H1 (cell line): ENCODE data around the gene PPP1R3G. TPM values are rescaled to one million over a fixed set of nuclear protein-coding genes. Genes with fewer than 3 reads are reported as not detected.
A peak's percentile ranks its signal among the peaks of the same experiment; 100 is the strongest.

Source experiments
- CTCF ChIA-PET: fragments of 300-600 bp; sonication (Branson Sonifier 250); formaldehyde crosslinking; loops from one replicate; lab custom pipeline; 2021; ENCODE audit not compliant: partially characterized antibody; lab: Charles Lee
- POLR2A ChIA-PET: fragments of 300-600 bp; sonication (Branson Sonifier 250); formaldehyde crosslinking; loops from one replicate; lab custom pipeline; 2021; ENCODE audit warnings: inconsistent platforms; ENCODE audit not compliant: partially characterized antibody; lab: Charles Lee
- DNase-seq, 2 experiments: peaks; one replicate each; pipeline versions ENCODE4 v3.0.0 to v3.0.0-alpha.2; 2010 to 2022; ENCODE audit warnings: low spot score in 2 of 2, low read depth in 1 of 2, mixed read lengths in 1 of 2
- FAIRE-seq: peaks from 2 replicates; lab custom pipeline; 2011; peaks lifted over from hg19 to GRCh38; lab: Jason Lieb, UNC
- H2AFZ ChIP-seq: 2 replicates; pipeline ENCODE4 v1.8.1; 2012; ENCODE audit warnings: low read length, inconsistent platforms
- H2AK5ac ChIP-seq: 2 replicates; pipeline ENCODE4 v1.6.1; 2013; ENCODE audit warnings: low read depth, low read length
- H2BK120ac ChIP-seq: replicated peaks from 2 replicates; pipeline ENCODE3; 2013; ENCODE audit warnings: low read depth, low read length, inconsistent platforms
- H2BK12ac ChIP-seq: 2 replicates; pipeline ENCODE4 v1.6.1; 2013; ENCODE audit warnings: low read depth, low read length
- H2BK15ac ChIP-seq: 2 replicates; pipeline ENCODE4 v1.6.1; 2013; ENCODE audit warnings: low read length
- H2BK20ac ChIP-seq: 2 replicates; pipeline ENCODE4 v1.6.1; 2013; ENCODE audit warnings: low read length
- H2BK5ac ChIP-seq: 2 replicates; pipeline ENCODE4 v1.6.1; 2013; ENCODE audit warnings: low read depth, low read length
- H3K14ac ChIP-seq: 2 replicates; pipeline ENCODE4 v1.6.1; 2013; ENCODE audit warnings: inconsistent platforms; ENCODE audit not compliant: insufficient read length
- H3K18ac ChIP-seq: 2 replicates; pipeline ENCODE4 v1.6.1; 2013; ENCODE audit warnings: low read length; ENCODE audit errors: extremely low read depth
- H3K23ac ChIP-seq: 2 replicates; pipeline ENCODE4 v1.6.1; 2013; ENCODE audit warnings: inconsistent platforms; ENCODE audit not compliant: insufficient read length
- H3K23me2 ChIP-seq: 2 replicates; pipeline ENCODE4 v1.6.1; 2013; ENCODE audit warnings: low read depth, low read length
- H3K27ac ChIP-seq: 2 replicates; pipeline ENCODE4 v1.6.1; 2011; ENCODE audit warnings: low read depth, low read length, inconsistent platforms
- H3K27me3 ChIP-seq, 4 experiments: replicated peaks in 1 of 4; 1 replicate in 1 of 4; 2 replicates in 3 of 4; pipeline versions ENCODE4 v1.6.1 to v1.8.1; 2011 to 2013; ENCODE audit warnings: low read length in 3 of 4, mild to moderate bottlenecking in 3 of 4, inconsistent platforms in 2 of 4, mixed read lengths in 2 of 4, moderate library complexity in 1 of 4; ENCODE audit not compliant: control insufficient read depth in 3 of 4, insufficient read depth in 3 of 4; ENCODE audit errors: extremely low read depth in 1 of 4
- H3K36me3 ChIP-seq, 4 experiments: 2 replicates each; pipeline versions ENCODE4 v1.6.1 to v1.8.1; 2011 to 2013; ENCODE audit warnings: mild to moderate bottlenecking in 4 of 4, low read length in 3 of 4, moderate library complexity in 2 of 4, control low read depth in 1 of 4, inconsistent platforms in 1 of 4; ENCODE audit not compliant: insufficient read depth in 4 of 4, control insufficient read depth in 2 of 4
- H3K4ac ChIP-seq: replicated peaks from 2 replicates; pipeline ENCODE3; 2013; ENCODE audit warnings: low read length, low read depth, mixed read lengths, inconsistent platforms; ENCODE audit not compliant: insufficient read length
- H3K4me1 ChIP-seq, 4 experiments: replicated peaks in 1 of 4; 1 replicate in 1 of 4; 2 replicates in 3 of 4; pipeline versions ENCODE4 v1.6.1 to v1.8.1; 2011 to 2013; ENCODE audit warnings: low read length in 3 of 4, inconsistent platforms in 2 of 4, mixed read lengths in 1 of 4; ENCODE audit not compliant: insufficient read depth in 4 of 4, control insufficient read depth in 3 of 4
- H3K4me2 ChIP-seq, 2 experiments: 2 replicates each; pipeline versions ENCODE4 v1.6.1 to v1.8.1; 2011 to 2013; ENCODE audit warnings: low read depth in 2 of 2, low read length in 2 of 2, control low read depth in 1 of 2, inconsistent platforms in 1 of 2, mild to moderate bottlenecking in 1 of 2; ENCODE audit not compliant: insufficient read depth in 1 of 2
- H3K4me3 ChIP-seq, 4 experiments: fragments of 200-600, 300-600 bp in 1 of 4; sonication (generic), shearing (Covaris generic), sonication (Bioruptor Twin) in 1 of 4; 2 replicates each; pipeline versions ENCODE4 v1.5.1 to v1.8.1; 2011 to 2016; ENCODE audit warnings: low read length in 4 of 4, low read depth in 3 of 4, control low read depth in 2 of 4, inconsistent platforms in 2 of 4, mild to moderate bottlenecking in 2 of 4, mixed read lengths in 1 of 4, moderate library complexity in 1 of 4; ENCODE audit not compliant: insufficient read depth in 2 of 4; ENCODE audit errors: extremely low read depth in 1 of 4
- H3K56ac ChIP-seq: replicated peaks from 2 replicates; pipeline ENCODE3; 2013; ENCODE audit warnings: low read depth, mild to moderate bottlenecking, mixed read lengths, low read length, inconsistent platforms; ENCODE audit not compliant: insufficient read length
- H3K79me1 ChIP-seq: 2 replicates; pipeline ENCODE4 v1.6.1; 2013; ENCODE audit warnings: low read depth, low read length, control low read depth
- H3K79me2 ChIP-seq, 2 experiments: 2 replicates each; pipeline versions ENCODE4 v1.6.1 to v1.8.1; 2012 to 2013; ENCODE audit warnings: low read length in 2 of 2, mild to moderate bottlenecking in 2 of 2, inconsistent platforms in 1 of 2; ENCODE audit not compliant: insufficient read depth in 2 of 2, control insufficient read depth in 1 of 2
- H3K9ac ChIP-seq, 4 experiments: replicated peaks in 1 of 4; 1 replicate in 1 of 4; 2 replicates in 3 of 4; pipeline versions ENCODE4 v1.6.1 to v1.8.1; 2011 to 2013; ENCODE audit warnings: low read depth in 3 of 4, low read length in 3 of 4, control low read depth in 2 of 4, mild to moderate bottlenecking in 2 of 4, moderate library complexity in 2 of 4, inconsistent platforms in 1 of 4; ENCODE audit errors: extremely low read depth in 1 of 4
- H3K9me3 ChIP-seq, 2 experiments: 2 replicates each; pipeline versions ENCODE4 v1.6.1 to v1.8.1; 2012 to 2013; ENCODE audit warnings: mild to moderate bottlenecking in 2 of 2, moderate library complexity in 2 of 2, control low read depth in 1 of 2, inconsistent platforms in 1 of 2, low read depth in 1 of 2, low read length in 1 of 2, mixed read lengths in 1 of 2; ENCODE audit not compliant: insufficient read depth in 2 of 2
- H4K20me1 ChIP-seq, 2 experiments: replicated peaks in 1 of 2; 2 replicates each; pipeline versions ENCODE3 to v1.8.1; 2011 to 2013; ENCODE audit warnings: inconsistent platforms in 2 of 2, low read length in 2 of 2, mild to moderate bottlenecking in 1 of 2; ENCODE audit not compliant: insufficient read depth in 2 of 2, control insufficient read depth in 1 of 2
- H4K5ac ChIP-seq: 2 replicates; pipeline ENCODE4 v1.6.1; 2013; ENCODE audit warnings: low read length, low read depth, mixed read lengths, inconsistent platforms; ENCODE audit not compliant: insufficient read length
- H4K8ac ChIP-seq: 2 replicates; pipeline ENCODE4 v1.8.0; 2013; ENCODE audit warnings: mild to moderate bottlenecking, moderate library complexity, low read length, inconsistent platforms; ENCODE audit not compliant: insufficient read depth; ENCODE audit errors: extremely low read depth
- H4K91ac ChIP-seq: replicated peaks from 2 replicates; pipeline ENCODE3; 2013; ENCODE audit warnings: low read length, mixed read lengths, inconsistent platforms; ENCODE audit not compliant: insufficient read length
- EGR1 ChIP-seq: IDR thresholded peaks from 2 replicates; pipeline ENCODE4 v1.6.1; 2011; ENCODE audit warnings: low read depth, low read length, borderline replicate concordance
- EZH2 ChIP-seq: fragments of 200-600 bp; sonication (generic); IDR thresholded peaks from 2 replicates; pipeline ENCODE4 v1.7.1; 2012; ENCODE audit warnings: low read depth, mild to moderate bottlenecking, moderate library complexity, low read length, inconsistent platforms; ENCODE audit not compliant: severe bottlenecking
- KDM4A ChIP-seq: IDR thresholded peaks from one replicate; pipeline ENCODE4 v1.7.1; 2012; ENCODE audit warnings: low read depth, mild to moderate bottlenecking, moderate library complexity, low read length, inconsistent platforms; ENCODE audit not compliant: severe bottlenecking
- TEAD4 ChIP-seq: IDR thresholded peaks from 2 replicates; pipeline ENCODE4 v1.6.1; 2012; ENCODE audit warnings: low read depth, low read length, inconsistent platforms, mixed read lengths
- WGBS, 2 experiments: shearing (Covaris generic) in 1 of 2; methylation state at CpG; one replicate each; pipeline versions ENCODE4 v1.1.6 to v1.1.7; 2013 to 2015; ENCODE audit warnings: low lambda C conversion rate in 2 of 2, mixed read lengths in 2 of 2, inconsistent platforms in 1 of 2, low coverage in 1 of 2, missing lambda C conversion rate in 1 of 2; ENCODE audit not compliant: insufficient replicate concordance in 2 of 2, insufficient coverage in 1 of 2, insufficient read length in 1 of 2; ENCODE audit errors: extremely low coverage in 1 of 2, missing lambda C conversion rate in 1 of 2; 5-methylcytosine and 5-hydroxymethylcytosine counted together
- polyA plus RNA-seq, 7 experiments: library from polyadenylated mRNA; depleted of rRNA in 3 of 7; stranded (reverse) in 5 of 7; unstranded in 2 of 7; fragments of >200 nt in 5 of 7; fragments of 200-250 nt in 2 of 7; gene quantifications; 1 replicate in 5 of 7; 2 replicates in 1 of 7; 4 replicates in 1 of 7; pipeline versions ENCODE4 v1.2.1 to v1.2.3, GENCODE V29; 2011 to 2013; ENCODE audit warnings: missing spikeins in 2 of 7, mixed read lengths in 2 of 7
- total RNA-seq: library from RNA; stranded (reverse); fragmentation: NEBNext Ultra II Directional; extraction: Animal tissue kit (Norgen Biotek cat#: 25700); gene quantifications from 2 replicates; pipeline ENCODE4 v1.2.1, GENCODE V29; 2021
- TF ChIP-seq, protein P1 (sequence below), 3 experiments: IDR thresholded peaks; 1 replicate in 2 of 3; 2 replicates in 1 of 3; pipeline versions ENCODE4 v1.5.1 to v1.6.1; 2011; ENCODE audit warnings: low read length in 3 of 3, mild to moderate bottlenecking in 3 of 3, inconsistent platforms in 2 of 3, low read depth in 1 of 3, moderate library complexity in 1 of 3; ENCODE audit not compliant: insufficient read depth in 1 of 3; ENCODE audit errors: control extremely low read depth in 1 of 3

Gene PPP1R3G
- total and polyA plus RNA-seq, 2 of the 8 experiments (the other 6 are each of a cell fraction or from before 2014, with no cell fraction given): 0.03 to 0.09 TPM

DNA sequence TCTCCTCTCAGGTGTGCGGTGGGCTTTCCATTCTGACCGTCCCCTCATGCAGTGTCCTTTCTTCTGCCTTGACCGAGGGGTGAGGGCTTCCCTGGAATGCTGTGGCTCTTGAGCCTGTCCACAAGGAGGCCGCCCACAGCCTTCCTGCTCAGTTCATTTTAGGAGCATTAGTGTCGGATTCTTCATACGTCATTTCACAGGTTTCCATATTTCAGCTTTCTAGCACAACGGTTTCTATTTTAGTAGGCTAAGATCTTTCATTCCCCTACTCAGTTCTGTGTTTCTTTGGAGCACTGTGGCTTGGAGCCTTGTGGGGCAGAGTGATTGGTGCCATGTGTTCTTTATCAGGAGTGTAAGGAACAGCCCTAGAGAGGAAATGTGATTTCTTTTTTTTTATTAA lies 5.5 kb downstream of the PPP1R3G start:
- Histone ChIP-seq H2BK120ac (no peak overlapping the region), H3K23me2 (peaks cover 7% of the 10 kb centered on the region; the same call in 1 of the 2 replicates), H3K27me3 (peaks cover 20 to 25% (median 23%) of the 10 kb centered on the region in 4 experiments), H3K14ac (no peak overlapping the region), H2BK20ac (no peak overlapping the region), H3K9me3 (no peaks in the 10 kb centered on the region; a peak in 1 of 4 replicates), H3K27ac (no peak overlapping the region)
- POLR2A ChIA-PET: no interaction called here
- TF ChIP-seq EZH2 (no peak), TEAD4 (peak; percentile 43; the same call in 1 of the 2 replicates), KDM4A (no peak), EGR1 (no peak)
- TF ChIP-seq, protein P1, sequence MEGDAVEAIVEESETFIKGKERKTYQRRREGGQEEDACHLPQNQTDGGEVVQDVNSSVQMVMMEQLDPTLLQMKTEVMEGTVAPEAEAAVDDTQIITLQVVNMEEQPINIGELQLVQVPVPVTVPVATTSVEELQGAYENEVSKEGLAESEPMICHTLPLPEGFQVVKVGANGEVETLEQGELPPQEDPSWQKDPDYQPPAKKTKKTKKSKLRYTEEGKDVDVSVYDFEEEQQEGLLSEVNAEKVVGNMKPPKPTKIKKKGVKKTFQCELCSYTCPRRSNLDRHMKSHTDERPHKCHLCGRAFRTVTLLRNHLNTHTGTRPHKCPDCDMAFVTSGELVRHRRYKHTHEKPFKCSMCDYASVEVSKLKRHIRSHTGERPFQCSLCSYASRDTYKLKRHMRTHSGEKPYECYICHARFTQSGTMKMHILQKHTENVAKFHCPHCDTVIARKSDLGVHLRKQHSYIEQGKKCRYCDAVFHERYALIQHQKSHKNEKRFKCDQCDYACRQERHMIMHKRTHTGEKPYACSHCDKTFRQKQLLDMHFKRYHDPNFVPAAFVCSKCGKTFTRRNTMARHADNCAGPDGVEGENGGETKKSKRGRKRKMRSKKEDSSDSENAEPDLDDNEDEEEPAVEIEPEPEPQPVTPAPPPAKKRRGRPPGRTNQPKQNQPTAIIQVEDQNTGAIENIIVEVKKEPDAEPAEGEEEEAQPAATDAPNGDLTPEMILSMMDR (IDR thresholded peaks at IDR 0.05; ENCODE audit: control extremely low read depth in 1 of 3, insufficient read depth in 1 of 3, low read depth in 1 of 3, low read length in 3 of 3): no peak
- TF ChIP-seq, all 59 proteins: peak for 1
- H3K23ac ChIP-seq: no peak overlapping the region
- H4K20me1 ChIP-seq: peaks cover 1 to 3% of the 10 kb centered on the region in 2 experiments
- H4K5ac ChIP-seq: no peak overlapping the region
- WGBS, 2 experiments: 90% methylated on average over 7 of the region's 7 CpGs; no CpG with 5 or more reads in 1 of the 2 experiments
- DNase-seq: no peak
- H3K36me3 ChIP-seq: no peaks in the 10 kb centered on the region
- no peak overlapping the region for H3K9ac ChIP-seq
- no peak overlapping the region for H2AFZ ChIP-seq
- H3K4ac ChIP-seq: no peak overlapping the region
- CTCF ChIA-PET: interaction anchor here (0.8 to 2.5 kb wide), 3 partner anchors 11 to 45 kb away, joined by 3 to 12 read pairs (median 4); no protein-coding TSS in a partner anchor
- H3K4me3 ChIP-seq: no peak overlapping the region
- no peak overlapping the region for H2AK5ac ChIP-seq
- H2BK15ac ChIP-seq: no peak overlapping the region
- no peak overlapping the region for H4K8ac ChIP-seq
- no peak overlapping the region for H2BK12ac ChIP-seq
- no peak overlapping the region for H3K18ac ChIP-seq
- H4K91ac ChIP-seq: no peak overlapping the region
- H3K79me2 ChIP-seq: no peaks in the 10 kb centered on the region
- H3K79me1 ChIP-seq: no peaks in the 10 kb centered on the region
- peaks cover 0 to 11% (median 7%) of the 10 kb centered on the region in 4 experiments; a peak in 3 of 7 replicates for H3K4me1 ChIP-seq
- H3K4me2 ChIP-seq: no peak overlapping the region
- H2BK5ac ChIP-seq: no peak overlapping the region
- FAIRE-seq: no peak
- H3K56ac ChIP-seq: no peak overlapping the region
